Small intestine (tissue), 7 donors: ENCODE measurements around the gene MYCBP. TPM values are rescaled to one million over a fixed set of nuclear protein-coding genes. Genes with fewer than 3 reads are reported as not detected.
A peak's percentile ranks its signal among the peaks of the same experiment; 100 is the strongest.

Experiments used
- DNase-seq, 2 donors: peaks; one replicate each; pipeline versions ENCODE4 v3.0.0 to v3.0.0-alpha.2; 2013
- FAIRE-seq: peaks from 2 replicates; lab custom pipeline; 2012; peaks lifted over from hg19 to GRCh38; lab: Jason Lieb, UNC
- H3K27ac ChIP-seq, 3 donors: one replicate each; pipeline ENCODE4 v1.5.1; 2013; ENCODE audit warnings: low read length in 2 of 3, mild to moderate bottlenecking in 2 of 3, control low read depth in 1 of 3, inconsistent platforms in 1 of 3, low read depth in 1 of 3, moderate library complexity in 1 of 3
- H3K27me3 ChIP-seq, 3 donors: one replicate each; pipeline ENCODE4 v1.6.1; 2013; ENCODE audit warnings: low read length in 3 of 3, inconsistent platforms in 1 of 3; ENCODE audit not compliant: control insufficient read depth in 3 of 3, insufficient read depth in 3 of 3
- H3K36me3 ChIP-seq, 3 donors: one replicate each; pipeline ENCODE4 v1.6.1; 2013; ENCODE audit warnings: low read length in 3 of 3, inconsistent platforms in 1 of 3, low read depth in 1 of 3, mild to moderate bottlenecking in 1 of 3, moderate library complexity in 1 of 3; ENCODE audit not compliant: control insufficient read depth in 3 of 3, insufficient read depth in 2 of 3
- H3K4me1 ChIP-seq, 3 donors: one replicate each; pipeline ENCODE4 v1.6.1; 2013; ENCODE audit warnings: low read length in 2 of 3, inconsistent platforms in 1 of 3, low read depth in 1 of 3, mild to moderate bottlenecking in 1 of 3, moderate library complexity in 1 of 3; ENCODE audit not compliant: control insufficient read depth in 3 of 3, insufficient read depth in 2 of 3
- H3K4me3 ChIP-seq, 3 donors: one replicate each; pipeline ENCODE4 v1.5.1; 2013; ENCODE audit warnings: low read length in 3 of 3, control low read depth in 1 of 3, inconsistent platforms in 1 of 3, low read depth in 1 of 3, mild to moderate bottlenecking in 1 of 3, moderate library complexity in 1 of 3
- H3K9me3 ChIP-seq, 2 donors: one replicate each; pipeline ENCODE4 v1.6.1; 2013; ENCODE audit warnings: low read depth in 1 of 2, low read length in 1 of 2; ENCODE audit not compliant: control insufficient read depth in 2 of 2, insufficient read depth in 1 of 2
- WGBS, 3 donors: extraction: QIAGEN DNeasy Blood & Tissue Kit; methylation state at CpG; one replicate each; pipeline ENCODE4 v1.1.7; 2013; 5-methylcytosine and 5-hydroxymethylcytosine counted together
- polyA plus RNA-seq, 4 donors: library from polyadenylated mRNA; stranded (reverse) in 3 of 4; unstranded in 1 of 4; fragments of 200-250 nt in 3 of 4; fragments of 120-200 nt in 1 of 4; gene quantifications; one replicate each; pipeline versions ENCODE4 v1.2.1 to v1.2.3, GENCODE V29; 2013
- donor health status: healthy with polysubstance abuse.
- donor health status: control.
- donor health status: control.
- donor health status: Bipolar disorder and iron deficiency.
- donor health status: healthy.

The MYCBP gene
- polyA plus RNA-seq, 4 donors = 17.6 to 30.3 (median 23.1) TPM

- no peaks in the 10 kb centered on the region for H3K36me3 ChIP-seq
- no peak overlapping the region for H3K4me3 ChIP-seq
- DNase-seq (no peak), FAIRE-seq (no peak)
- no peaks in the 10 kb centered on the region for H3K9me3 ChIP-seq
- WGBS, 3 donors = 63 to 77% (median 64%) methylated on average over 2 of the region's 2 CpGs
- H3K27ac ChIP-seq = no peak overlapping the region
- peaks cover 0 to 3% (median 2%) of the 10 kb centered on the region in 3 donors for H3K27me3 ChIP-seq
- no peaks in the 10 kb centered on the region for H3K4me1 ChIP-seq
Observed at GRCh38 chr1:38827318-38827717, 45.8 kb downstream of the MYCBP start.

- DNase-seq = no peak
- no peak for FAIRE-seq
- H3K4me1 ChIP-seq = no peaks in the 10 kb centered on the region
- peaks cover 0 to 3% (median 2%) of the 10 kb centered on the region in 3 donors for H3K27me3 ChIP-seq
- no peak overlapping the region for H3K27ac ChIP-seq
- no peak overlapping the region for H3K4me3 ChIP-seq
- no peaks in the 10 kb centered on the region for H3K36me3 ChIP-seq
- H3K9me3 ChIP-seq = no peaks in the 10 kb centered on the region
Observed at GRCh38 chr1:38826886-38827285, 46.3 kb downstream of the MYCBP start.

- no peaks in the 10 kb centered on the region for H3K36me3 ChIP-seq
- H3K4me1 ChIP-seq = no peaks in the 10 kb centered on the region
- FAIRE-seq (no peak), DNase-seq (no peak)
- no peak overlapping the region for H3K27ac ChIP-seq
- WGBS, 3 donors = 52 to 68% (median 63%) methylated on average over 3 of the region's 3 CpGs
- peaks cover 0 to 3% (median 2%) of the 10 kb centered on the region in 3 donors for H3K27me3 ChIP-seq
- no peak overlapping the region for H3K4me3 ChIP-seq
- H3K9me3 ChIP-seq = no peaks in the 10 kb centered on the region
Observed at GRCh38 chr1:38826262-38826661, 46.9 kb downstream of the MYCBP start.

GRCh38 chr1:38820860-38821259 is 52.3 kb downstream of the MYCBP start:
- Histone ChIP-seq H3K27me3 (peaks cover 0 to 36% (median 25%) of the 10 kb centered on the region in 3 donors), H3K27ac (no peak overlapping the region), H3K4me1 (peaks cover 0 to 5% (median 3%) of the 10 kb centered on the region in 3 donors), H3K4me3 (no peak overlapping the region), H3K36me3 (no peaks in the 10 kb centered on the region), H3K9me3 (peaks cover 0 to 6% of the 10 kb centered on the region in 2 donors)
- no peak for FAIRE-seq
- WGBS, 3 donors = 20 to 63% (median 47%) methylated on average over 1 of the region's 1 CpG
- no peak for DNase-seq

- H3K27ac ChIP-seq = no peak overlapping the region
- FAIRE-seq = no peak
- H3K4me1 ChIP-seq = peaks cover 0 to 5% (median 3%) of the 10 kb centered on the region in 3 donors
- peaks cover 0 to 44% (median 27%) of the 10 kb centered on the region in 3 donors for H3K27me3 ChIP-seq
- H3K36me3 ChIP-seq = no peaks in the 10 kb centered on the region
- peak overlapping the region in 1 of 3 donors; percentile 2 for H3K4me3 ChIP-seq
- 34 to 75% (median 52%) methylated on average over 2 of the region's 2 CpGs for WGBS, 3 donors
- peaks cover 0 to 6% of the 10 kb centered on the region in 2 donors for H3K9me3 ChIP-seq
- DNase-seq = no peak
Observed at GRCh38 chr1:38819516-38819915, 53.6 kb downstream of the MYCBP start.

- H3K27me3 ChIP-seq = peaks cover 0 to 48% (median 27%) of the 10 kb centered on the region in 3 donors
- no peak overlapping the region for H3K4me3 ChIP-seq
- FAIRE-seq (no peak), DNase-seq (no peak)
- H3K36me3 ChIP-seq = no peaks in the 10 kb centered on the region
- no peak overlapping the region for H3K27ac ChIP-seq
- H3K4me1 ChIP-seq = peaks cover 0 to 5% (median 3%) of the 10 kb centered on the region in 3 donors
- peaks cover 0 to 6% of the 10 kb centered on the region in 2 donors for H3K9me3 ChIP-seq
- WGBS, 3 donors = 18 to 24% (median 19%) methylated on average over 10 of the region's 10 CpGs
Observed at GRCh38 chr1:38819040-38819439, 54.1 kb downstream of the MYCBP start.

- Histone ChIP-seq H3K4me1 (peaks cover 0 to 5% (median 3%) of the 10 kb centered on the region in 3 donors), H3K36me3 (no peaks in the 10 kb centered on the region), H3K9me3 (peaks cover 0 to 6% of the 10 kb centered on the region in 2 donors), H3K27me3 (peaks cover 0 to 52% (median 32%) of the 10 kb centered on the region in 3 donors), H3K4me3 (peak overlapping the region in 1 of 3 donors; percentile 7), H3K27ac (no peak overlapping the region)
- no peak for FAIRE-seq
- WGBS, 3 donors = 1 to 3% (median 2%) methylated on average over 58 to 70 of the region's 70 CpGs
- DNase-seq = peak in 1 of 2 donors; percentile 46
Observed at GRCh38 chr1:38818175-38818976, 54.8 kb downstream of the MYCBP start.

- Histone ChIP-seq H3K27ac (no peak overlapping the region), H3K4me3 (no peak overlapping the region), H3K9me3 (peaks cover 0 to 6% of the 10 kb centered on the region in 2 donors), H3K4me1 (peaks cover 0 to 5% (median 3%) of the 10 kb centered on the region in 3 donors), H3K36me3 (no peaks in the 10 kb centered on the region), H3K27me3 (peaks cover 0 to 52% (median 32%) of the 10 kb centered on the region in 3 donors)
- WGBS, 3 donors = 37 to 56% (median 54%) methylated on average over 37 to 45 of the region's 45 CpGs
- no peak for DNase-seq
- FAIRE-seq = no peak
Observed at GRCh38 chr1:38817267-38818174, 55.6 kb downstream of the MYCBP start.
